IPS-18a (cell line): ENCODE results near the gene SRCAP.

ENCODE experiments used
- H3K27ac ChIP-seq: one replicate; pipeline ENCODE4 v1.5.1; 2013; ENCODE audit warnings: low read length
- H3K27me3 ChIP-seq: one replicate; pipeline ENCODE4 v1.6.1; 2013; ENCODE audit warnings: mild to moderate bottlenecking, low read length; ENCODE audit not compliant: control insufficient read depth, insufficient read depth
- H3K36me3 ChIP-seq: one replicate; pipeline ENCODE4 v1.6.1; 2013; ENCODE audit warnings: low read depth, low read length; ENCODE audit not compliant: control insufficient read depth
- H3K4me1 ChIP-seq: one replicate; pipeline ENCODE4 v1.6.1; 2013; ENCODE audit warnings: low read depth, low read length; ENCODE audit not compliant: control insufficient read depth
- H3K4me3 ChIP-seq: one replicate; pipeline ENCODE4 v1.5.1; 2013; ENCODE audit warnings: low read length
- H3K9ac ChIP-seq: one replicate; pipeline ENCODE4 v1.6.1; 2013; ENCODE audit warnings: mild to moderate bottlenecking, low read length, moderate library complexity
- H3K9me3 ChIP-seq: one replicate; pipeline ENCODE4 v1.6.1; 2013; ENCODE audit warnings: low read depth, low read length; ENCODE audit not compliant: control insufficient read depth

SRCAP gene

GRCh38 chr16:30787613-30788378, 88.8 kb downstream of the SRCAP start:
- Histone ChIP-seq H3K9me3 (no peaks in the 10 kb centered on the region), H3K27ac (no peak overlapping the region), H3K27me3 (no peaks in the 10 kb centered on the region), H3K36me3 (peaks cover 12% of the 10 kb centered on the region), H3K4me3 (peak overlapping the region; percentile 78), H3K9ac (peak overlapping the region; percentile 69), H3K4me1 (peaks cover 5% of the 10 kb centered on the region)
